Measurements from ENCODE around the gene TSPAN3.

The TSPAN3 gene

GRCh38 chr15:77016321-77016695 is 54.6 kb downstream of the TSPAN3 start:
- no peak for TF ChIP-seq CTCF (IDR thresholded peaks at IDR 0.05; ENCODE audit: insufficient read depth, low read depth, low read length, missing control alignments)
- no peak overlapping the region for H3K4me3 ChIP-seq (ENCODE audit: low read depth, low read length)
- DNase-seq (ENCODE audit: low read depth): no peak

GRCh38 chr15:77015646-77016320 is 55.1 kb downstream of the TSPAN3 start:
- no peak overlapping the region for H3K4me3 ChIP-seq (ENCODE audit: low read depth, low read length)
- TF ChIP-seq CTCF (IDR thresholded peaks at IDR 0.05; ENCODE audit: insufficient read depth, low read depth, low read length, missing control alignments): no peak
- DNase-seq (ENCODE audit: low read depth): no peak

- no peak for TF ChIP-seq CTCF (IDR thresholded peaks at IDR 0.05; ENCODE audit: insufficient read depth, low read depth, low read length, missing control alignments)
- peak; percentile 59 for DNase-seq (ENCODE audit: low read depth)
- H3K4me3 ChIP-seq (ENCODE audit: low read depth, low read length): no peak overlapping the region
Observed at GRCh38 chr15:77014132-77015081, 56.5 kb downstream of the TSPAN3 start.

- peak; percentile 72 for DNase-seq (ENCODE audit: low read depth)
Observed at GRCh38 chr15:77013776-77014131, 57.2 kb downstream of the TSPAN3 start.

GRCh38 chr15:77012868-77013267 is 58.0 kb downstream of the TSPAN3 start:
- H3K4me3 ChIP-seq (ENCODE audit: low read depth, low read length): no peak overlapping the region
- peak; percentile 44 for DNase-seq (ENCODE audit: low read depth)
- TF ChIP-seq CTCF (IDR thresholded peaks at IDR 0.05; ENCODE audit: insufficient read depth, low read depth, low read length, missing control alignments): no peak

More at GRCh38 chr15:77013776-77014131, 57.2 kb downstream of the TSPAN3 start:
- TF ChIP-seq CTCF (IDR thresholded peaks at IDR 0.05; ENCODE audit: insufficient read depth, low read depth, low read length, missing control alignments): peak; percentile 1
- no peak overlapping the region for H3K4me3 ChIP-seq (ENCODE audit: low read depth, low read length)

- no peak for DNase-seq (ENCODE audit: low read depth)
- TF ChIP-seq CTCF (IDR thresholded peaks at IDR 0.05; ENCODE audit: insufficient read depth, low read depth, low read length, missing control alignments): no peak
- no peak overlapping the region for H3K4me3 ChIP-seq (ENCODE audit: low read depth, low read length)
Observed at GRCh38 chr15:77012117-77012712, 58.7 kb downstream of the TSPAN3 start.
